Measurements from ENCODE around the gene CEMIP2.
A peak's percentile ranks its signal among the peaks of the same experiment; 100 is the strongest.

CEMIP2 gene

GRCh38 chr9:71769175-71770161, 1.2 kb upstream of the CEMIP2 start:
- DNase-seq (ENCODE audit: low spot score), result peak; percentile 43

- DNase-seq (ENCODE audit: low spot score), result peak; percentile 35
Observed at GRCh38 chr9:71767776-71768321, 464 bp downstream of the CEMIP2 start.

- no peak for DNase-seq (ENCODE audit: low spot score)
Observed at GRCh38 chr9:71767163-71767775, 1.0 kb downstream of the CEMIP2 start.

- DNase-seq (ENCODE audit: low spot score), result no peak
Observed at GRCh38 chr9:71766663-71767062, 1.6 kb downstream of the CEMIP2 start.

- DNase-seq (ENCODE audit: low spot score), result no peak
Observed at GRCh38 chr9:71765693-71766092, 2.6 kb downstream of the CEMIP2 start.

- DNase-seq (ENCODE audit: low spot score), result no peak
Observed at GRCh38 chr9:71764891-71765290, 3.4 kb downstream of the CEMIP2 start.

GRCh38 chr9:71764463-71764862, 3.9 kb downstream of the CEMIP2 start:
- DNase-seq (ENCODE audit: low spot score), result no peak

- DNase-seq (ENCODE audit: low spot score), result peak; percentile 33
Observed at GRCh38 chr9:71763832-71764231, 4.5 kb downstream of the CEMIP2 start.

- DNase-seq (ENCODE audit: low spot score), result peak; percentile 64
Observed at GRCh38 chr9:71762900-71763653, 5.2 kb downstream of the CEMIP2 start.

- no peak for DNase-seq (ENCODE audit: low spot score)
Observed at GRCh38 chr9:71761938-71762353, 6.4 kb downstream of the CEMIP2 start.

- DNase-seq (ENCODE audit: low spot score), result no peak
Observed at GRCh38 chr9:71760901-71761300, 7.4 kb downstream of the CEMIP2 start.

- no peak for DNase-seq (ENCODE audit: low spot score)
Observed at GRCh38 chr9:71758785-71759184, 9.5 kb downstream of the CEMIP2 start.

GRCh38 chr9:71758277-71758676, 10.0 kb downstream of the CEMIP2 start:
- no peak for DNase-seq (ENCODE audit: low spot score)

- DNase-seq (ENCODE audit: low spot score), result no peak
Observed at GRCh38 chr9:71756753-71757152, 11.6 kb downstream of the CEMIP2 start.

GRCh38 chr9:71755869-71756268, 12.4 kb downstream of the CEMIP2 start:
- DNase-seq (ENCODE audit: low spot score), result no peak

GRCh38 chr9:71755230-71755629, 13.1 kb downstream of the CEMIP2 start:
- no peak for DNase-seq (ENCODE audit: low spot score)

GRCh38 chr9:71754151-71754550, 14.2 kb downstream of the CEMIP2 start:
- DNase-seq (ENCODE audit: low spot score), result no peak

- DNase-seq (ENCODE audit: low spot score), result no peak
Observed at GRCh38 chr9:71752928-71753327, 15.4 kb downstream of the CEMIP2 start.

- no peak for DNase-seq (ENCODE audit: low spot score)
Observed at GRCh38 chr9:71752352-71752751, 16.0 kb downstream of the CEMIP2 start.

GRCh38 chr9:71748280-71748743, 20.0 kb downstream of the CEMIP2 start:
- DNase-seq (ENCODE audit: low spot score), result peak; percentile 82

GRCh38 chr9:71747576-71747975, 20.7 kb downstream of the CEMIP2 start:
- no peak for DNase-seq (ENCODE audit: low spot score)

- no peak for DNase-seq (ENCODE audit: low spot score)
Observed at GRCh38 chr9:71746758-71747125, 21.6 kb downstream of the CEMIP2 start.

All from AG08395 (cell line).